Glutamatergic neuron (in vitro differentiated cells): ENCODE data around the gene C2CD4C. TPM values are rescaled to one million over a fixed set of nuclear protein-coding genes. Genes with fewer than 3 reads are reported as not detected.

Experiments used
- DNase-seq: peaks from one replicate; pipeline ENCODE4 v3.0.0; 2022
- H3K27ac Mint-ChIP-seq: one replicate; pipeline ENCODE4 v1.8.0; 2020; ENCODE audit warnings: mild to moderate bottlenecking, mixed read lengths, inconsistent platforms; ENCODE audit not compliant: unreplicated experiment
- H3K27me3 Mint-ChIP-seq: one replicate; pipeline ENCODE4 v1.8.0; 2020; ENCODE audit warnings: mild to moderate bottlenecking, moderate library complexity, mixed read lengths, inconsistent platforms; ENCODE audit not compliant: unreplicated experiment
- H3K36me3 Mint-ChIP-seq: one replicate; pipeline ENCODE4 v1.8.0; 2020; ENCODE audit warnings: mild to moderate bottlenecking, mixed read lengths, inconsistent platforms; ENCODE audit not compliant: unreplicated experiment
- H3K4me1 Mint-ChIP-seq: one replicate; pipeline ENCODE4 v1.8.0; 2020; ENCODE audit warnings: mild to moderate bottlenecking, low read depth, mixed read lengths, inconsistent platforms; ENCODE audit not compliant: unreplicated experiment
- H3K4me3 Mint-ChIP-seq: one replicate; pipeline ENCODE4 v1.8.0; 2020; ENCODE audit warnings: mild to moderate bottlenecking, mixed read lengths, inconsistent platforms; ENCODE audit not compliant: unreplicated experiment
- H3K9me3 Mint-ChIP-seq: one replicate; pipeline ENCODE4 v1.8.0; 2020; ENCODE audit warnings: mild to moderate bottlenecking, moderate library complexity, mixed read lengths, inconsistent platforms; ENCODE audit not compliant: unreplicated experiment
- CTCF ChIP-seq: fragments of 200-600 bp; sonication (generic); IDR thresholded peaks from one replicate; pipeline ENCODE4 v1.5.0; 2021; ENCODE audit not compliant: partially characterized antibody, unreplicated experiment
- total RNA-seq: library from RNA; stranded (reverse); fragmentation: NEBNext Ultra II Directional; extraction: Animal tissue kit (Norgen Biotek cat#: 25700); gene quantifications from one replicate; pipeline ENCODE4 v1.2.1, GENCODE V29; 2021; ENCODE audit not compliant: unreplicated experiment

The C2CD4C gene
- total RNA-seq, 1 donor from 2014 or later: 9.6 TPM

DNA sequence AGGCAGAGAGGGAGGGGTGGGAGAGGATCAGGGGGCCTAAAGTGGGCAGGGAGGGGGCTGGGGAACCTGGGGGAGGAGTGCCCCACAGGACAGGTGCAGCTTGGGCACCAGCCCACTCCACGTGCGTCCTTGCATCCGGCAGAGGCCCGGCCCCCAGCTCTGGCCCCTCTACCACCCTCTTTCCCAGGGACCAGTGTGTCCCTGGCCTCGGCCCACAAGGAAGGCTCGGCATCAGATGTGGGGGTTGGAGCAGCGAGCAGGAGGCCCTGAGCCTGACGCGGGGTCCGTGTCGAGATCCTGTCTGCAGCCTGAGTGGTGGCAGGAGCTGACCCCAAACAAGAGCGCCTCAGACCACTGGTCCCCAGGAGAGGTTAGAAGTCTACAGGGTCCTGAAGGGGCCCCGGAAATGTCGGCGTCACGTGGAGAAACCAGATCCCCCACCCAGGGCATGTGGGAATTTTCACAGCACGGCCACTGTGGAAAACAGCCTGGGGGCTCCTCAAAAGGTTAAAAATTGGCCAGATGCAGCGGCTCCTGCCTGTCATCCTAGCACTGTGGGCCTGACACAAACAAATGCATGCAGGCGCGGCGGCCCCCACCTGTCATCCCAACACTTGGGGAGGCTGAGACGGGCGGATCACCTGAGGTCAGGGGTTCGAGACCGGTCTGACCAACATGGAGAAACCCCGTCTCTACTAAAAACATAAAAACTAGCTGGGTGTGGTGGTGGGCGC, 30.4 kb upstream of the C2CD4C start:
- TF ChIP-seq CTCF: no peak
- Mint-ChIP-seq H3K4me3 (no peak overlapping the region), H3K36me3 (peaks cover 13% of the 10 kb centered on the region), H3K9me3 (peaks cover 10% of the 10 kb centered on the region), H3K4me1 (peaks cover 12% of the 10 kb centered on the region), H3K27ac (no peak overlapping the region), H3K27me3 (peaks cover 6% of the 10 kb centered on the region)
- no peak for DNase-seq

DNA sequence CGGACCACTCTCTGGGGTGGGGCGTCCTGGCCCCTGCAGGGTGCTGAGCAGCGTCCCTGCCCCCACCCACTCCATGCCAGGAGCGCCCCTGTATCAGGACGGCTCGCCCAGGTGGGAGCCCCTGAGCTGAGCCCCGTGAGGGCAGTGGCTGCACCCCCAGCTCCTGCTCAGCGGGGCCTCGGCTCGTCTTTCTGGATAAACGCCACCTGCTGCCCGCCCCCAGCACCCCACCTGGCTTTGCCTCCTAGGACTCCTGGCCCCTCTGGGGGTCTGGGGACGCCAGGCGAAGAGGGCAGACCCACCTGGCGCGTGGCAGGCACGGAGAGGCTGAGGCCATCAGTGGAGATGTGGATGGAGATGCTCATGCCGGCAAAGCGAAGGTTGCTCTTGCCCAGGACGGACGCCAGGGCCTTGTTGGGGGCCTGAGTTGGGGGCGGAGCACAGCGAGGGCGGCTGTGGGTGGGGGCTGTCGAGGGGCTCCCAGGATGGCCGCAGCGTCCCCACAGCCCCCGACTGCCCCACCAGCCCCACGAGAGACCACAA, 29.5 kb upstream of the C2CD4C start:
- no peak for TF ChIP-seq CTCF
- Mint-ChIP-seq H3K36me3 (peaks cover 13% of the 10 kb centered on the region), H3K4me3 (no peak overlapping the region), H3K9me3 (peaks cover 10% of the 10 kb centered on the region), H3K27me3 (peaks cover 6% of the 10 kb centered on the region), H3K4me1 (peaks cover 12% of the 10 kb centered on the region), H3K27ac (no peak overlapping the region)
- no peak for DNase-seq

GRCh38 chr19:437041-437440, 28.1 kb upstream of the C2CD4C start:
- DNase-seq: no peak
- Mint-ChIP-seq H3K27ac (peak overlapping the region; percentile 14), H3K4me3 (peak overlapping the region; percentile 51), H3K27me3 (peaks cover 6% of the 10 kb centered on the region), H3K9me3 (peaks cover 10% of the 10 kb centered on the region), H3K4me1 (peaks cover 12% of the 10 kb centered on the region), H3K36me3 (peaks cover 13% of the 10 kb centered on the region)
- no peak for TF ChIP-seq CTCF

- no peak for DNase-seq
- H3K4me3 Mint-ChIP-seq: no peak overlapping the region
- H3K27ac Mint-ChIP-seq: no peak overlapping the region
- peaks cover 6% of the 10 kb centered on the region for H3K27me3 Mint-ChIP-seq
- peaks cover 8% of the 10 kb centered on the region for H3K9me3 Mint-ChIP-seq
- H3K4me1 Mint-ChIP-seq: peaks cover 12% of the 10 kb centered on the region
- peaks cover 7% of the 10 kb centered on the region for H3K36me3 Mint-ChIP-seq
- no peak for TF ChIP-seq CTCF
Measured at GRCh38 chr19:436413-436950, 27.5 kb upstream of the C2CD4C start.

DNA sequence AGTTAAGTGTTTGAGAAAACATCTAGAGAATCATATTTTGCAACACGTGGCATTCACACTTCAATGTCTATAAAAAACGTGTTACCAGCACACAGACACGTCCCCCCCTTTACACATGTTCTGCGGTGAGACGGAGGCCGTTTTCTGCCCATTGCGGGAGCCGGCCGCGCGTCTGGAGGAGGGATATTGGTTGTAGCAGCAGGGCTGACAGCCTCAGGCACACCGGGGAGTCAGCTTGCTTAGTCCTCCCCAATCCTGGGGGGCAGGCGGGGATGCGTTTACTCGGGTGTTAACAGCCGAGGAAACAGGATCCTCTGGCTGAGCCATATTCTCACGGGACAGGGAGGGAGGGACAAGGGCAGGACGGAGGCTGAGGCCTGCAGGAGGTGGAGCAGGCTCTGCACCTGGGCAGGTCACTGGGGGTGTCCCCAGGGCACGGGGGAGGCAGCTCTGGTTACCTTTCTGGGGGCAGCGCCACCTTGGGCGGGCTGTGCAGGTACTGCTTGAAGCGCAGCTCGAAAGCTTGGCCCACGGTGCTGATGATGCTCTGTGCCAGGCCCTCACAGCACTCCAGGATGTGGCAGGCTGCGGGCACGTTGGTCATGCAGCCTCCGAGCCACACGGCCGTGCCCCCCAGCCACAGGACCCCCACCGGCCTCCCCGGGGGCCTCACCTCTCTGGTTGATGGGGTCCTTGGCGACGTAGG, 26.9 kb upstream of the C2CD4C start:
- Mint-ChIP-seq H3K4me3 (peak overlapping the region; percentile 63), H3K27me3 (peaks cover 6% of the 10 kb centered on the region), H3K9me3 (peaks cover 11% of the 10 kb centered on the region), H3K27ac (peak overlapping the region; percentile 76), H3K36me3 (peaks cover 9% of the 10 kb centered on the region), H3K4me1 (peaks cover 12% of the 10 kb centered on the region)
- DNase-seq: peak; percentile 54
- no peak for TF ChIP-seq CTCF
